IPS DF 6.9 (cell line): Measurements from ENCODE around the gene DENND5B.
A peak's percentile ranks its signal among the peaks of the same experiment; 100 is the strongest.

Experiments used
- DNase-seq: peaks from one replicate; pipeline ENCODE4 v3.0.0-alpha.2; 2013; ENCODE audit warnings: low read depth, low spot score
- H3K27ac ChIP-seq: one replicate; pipeline ENCODE4 v1.5.1; 2013; ENCODE audit warnings: low read length, control low read depth
- H3K27me3 ChIP-seq: 2 replicates; pipeline ENCODE4 v1.6.1; 2013; ENCODE audit warnings: mild to moderate bottlenecking, low read length; ENCODE audit not compliant: control insufficient read depth, insufficient read depth
- H3K36me3 ChIP-seq: 2 replicates; pipeline ENCODE4 v1.6.1; 2013; ENCODE audit warnings: low read length; ENCODE audit not compliant: control insufficient read depth, insufficient read depth
- H3K4me1 ChIP-seq: 2 replicates; pipeline ENCODE4 v1.6.1; 2013; ENCODE audit warnings: low read length; ENCODE audit not compliant: control insufficient read depth, insufficient read depth
- H3K4me3 ChIP-seq: 2 replicates; pipeline ENCODE4 v1.5.1; 2013; ENCODE audit warnings: mild to moderate bottlenecking, low read length
- H3K9me3 ChIP-seq: 2 replicates; pipeline ENCODE4 v1.6.1; 2013; ENCODE audit warnings: low read length, inconsistent platforms; ENCODE audit not compliant: control insufficient read depth, insufficient read depth
- WGBS: extraction: QIAGEN DNeasy Blood & Tissue Kit; methylation state at CpG from one replicate; pipeline ENCODE4 v1.1.7; 2013; ENCODE audit warnings: mixed read lengths, missing lambda C conversion rate; ENCODE audit not compliant: insufficient read length, insufficient coverage; 5-methylcytosine and 5-hydroxymethylcytosine counted together

Gene DENND5B

DNA sequence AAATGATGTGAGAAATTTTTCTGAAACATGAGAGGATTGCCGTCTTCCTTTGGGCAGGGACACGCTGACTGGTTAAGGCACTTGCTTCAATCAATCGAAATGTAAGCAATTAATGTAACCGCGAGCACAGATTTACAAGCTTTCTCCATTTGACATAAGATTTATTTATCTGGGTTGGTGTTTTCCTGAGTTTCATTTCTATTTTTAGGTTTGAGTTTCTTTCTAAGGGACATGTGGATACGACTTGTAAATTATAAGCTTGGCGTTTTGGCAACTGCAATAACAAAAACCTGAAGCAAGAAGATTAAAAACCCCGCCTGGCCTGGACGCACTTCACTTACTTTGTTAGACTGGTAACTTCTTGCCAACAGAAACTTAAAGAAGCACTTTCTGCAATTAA lies 244.7 kb downstream of the DENND5B start:
- Histone ChIP-seq H3K27ac (no peak overlapping the region), H3K4me3 (no peak overlapping the region)
- no CpG with 5 or more reads among the region's 9 CpGs for WGBS

DNA sequence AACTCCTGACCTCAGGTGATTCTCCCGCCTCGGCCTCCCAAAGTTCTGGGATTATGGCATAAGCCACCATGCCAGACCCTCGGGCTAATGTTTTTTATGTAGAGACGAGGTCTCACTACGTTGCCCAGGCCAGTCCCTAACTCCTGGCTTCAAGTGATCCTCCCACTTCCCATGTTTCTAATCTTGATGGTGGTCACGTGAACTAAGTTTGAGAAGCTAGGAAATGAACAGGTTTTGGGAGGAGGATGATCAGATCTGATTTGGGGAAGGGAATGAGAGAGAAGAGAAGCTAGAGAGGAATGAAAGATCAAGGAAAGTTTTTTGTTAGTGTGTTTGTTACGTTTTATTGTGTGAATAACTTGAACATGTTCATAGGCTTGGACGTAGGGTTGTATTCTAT lies 247.8 kb downstream of the DENND5B start:
- H3K27ac ChIP-seq: no peak overlapping the region
- H3K4me3 ChIP-seq: no peak overlapping the region
- DNase-seq: no peak
- no peaks in the 10 kb centered on the region for H3K27me3 ChIP-seq
- H3K4me1 ChIP-seq: peaks cover 1% of the 10 kb centered on the region; the same call in 1 of the 2 replicates
- no peaks in the 10 kb centered on the region for H3K9me3 ChIP-seq
- H3K36me3 ChIP-seq: no peaks in the 10 kb centered on the region
- WGBS: 100% methylated on average over 2 of the region's 8 CpGs

More for the DNA sequence above, 244.7 kb downstream of the DENND5B start:
- H3K9me3 ChIP-seq: no peaks in the 10 kb centered on the region
- no peaks in the 10 kb centered on the region for H3K27me3 ChIP-seq
- no peak for DNase-seq
- H3K36me3 ChIP-seq: no peaks in the 10 kb centered on the region
- H3K4me1 ChIP-seq: no peaks in the 10 kb centered on the region

GRCh38 chr12:31342286-31342685 lies 248.7 kb downstream of the DENND5B start:
- no CpG with 5 or more reads among the region's 1 CpG for WGBS
- H3K36me3 ChIP-seq: no peaks in the 10 kb centered on the region
- no peak for DNase-seq

GRCh38 chr12:31339831-31340622 lies 250.9 kb downstream of the DENND5B start:
- WGBS: no CpG with 5 or more reads among the region's 10 CpGs
- H3K27ac ChIP-seq: no peak overlapping the region

More at GRCh38 chr12:31342286-31342685, 248.7 kb downstream of the DENND5B start:
- H3K27me3 ChIP-seq: no peaks in the 10 kb centered on the region
- peaks cover 1% of the 10 kb centered on the region; the same call in 1 of the 2 replicates for H3K4me1 ChIP-seq
- no peaks in the 10 kb centered on the region for H3K9me3 ChIP-seq
- no peak overlapping the region for H3K27ac ChIP-seq
- H3K4me3 ChIP-seq: no peak overlapping the region

GRCh38 chr12:31337952-31338351 lies 253.0 kb downstream of the DENND5B start:
- Histone ChIP-seq H3K36me3 (no peaks in the 10 kb centered on the region), H3K27me3 (no peaks in the 10 kb centered on the region), H3K4me3 (no peak overlapping the region), H3K4me1 (peaks cover 1% of the 10 kb centered on the region; the same call in 1 of the 2 replicates), H3K9me3 (no peaks in the 10 kb centered on the region), H3K27ac (no peak overlapping the region)
- no CpG with 5 or more reads among the region's 4 CpGs for WGBS
- DNase-seq: no peak

More at GRCh38 chr12:31339831-31340622, 250.9 kb downstream of the DENND5B start:
- no peaks in the 10 kb centered on the region for H3K36me3 ChIP-seq
- no peaks in the 10 kb centered on the region for H3K9me3 ChIP-seq
- H3K27me3 ChIP-seq: no peaks in the 10 kb centered on the region
- H3K4me3 ChIP-seq: no peak overlapping the region
- H3K4me1 ChIP-seq: peaks cover 1% of the 10 kb centered on the region; the same call in 1 of the 2 replicates
- DNase-seq: peak; percentile 92
